Colonic mucosa (tissue), 4 donors: Measurements from ENCODE around the gene KRTAP10-10. TPM values are rescaled to one million over a fixed set of nuclear protein-coding genes. Genes with fewer than 3 reads are reported as not detected.

ENCODE experiments used
- DNase-seq: peaks from one replicate; pipeline ENCODE4 v3.0.0-alpha.2; 2020
- H3K27ac ChIP-seq: fragments of 200-600 bp; one replicate; pipeline ENCODE4 v1.8.0; 2021
- H3K27me3 ChIP-seq: fragments of 200-600 bp; one replicate; pipeline ENCODE4 v1.8.0; 2021
- H3K36me3 ChIP-seq: fragments of 200-600 bp; one replicate; pipeline ENCODE4 v1.8.0; 2021
- H3K4me1 ChIP-seq: fragments of 200-600 bp; one replicate; pipeline ENCODE4 v1.8.0; 2021; ENCODE audit warnings: mild to moderate bottlenecking
- H3K4me3 ChIP-seq: fragments of 200-600 bp; one replicate; pipeline ENCODE4 v1.8.0; 2021
- H3K9ac ChIP-seq, 2 donors: one replicate each; pipeline ENCODE4 v1.7.0; 2013; ENCODE audit warnings: control low read depth in 2 of 2, low read depth in 2 of 2, low read length in 2 of 2
- H3K9me3 ChIP-seq: fragments of 200-600 bp; one replicate; pipeline ENCODE4 v1.8.0; 2021
- intact Hi-C: fragments of 100-400 bp; cut with DNase I; formaldehyde crosslinking; loops from one replicate; pipeline ENCODE4 v1.14.1; 2022
- total RNA-seq, 2 donors: library from RNA; stranded (reverse); fragmentation: NEBNext Ultra II Directional in 1 of 2; extraction: Animal tissue kit (Norgen Biotek cat#: 25700) in 1 of 2; gene quantifications; one replicate each; pipeline ENCODE4 v1.2.1, GENCODE V29; 2021
- TF ChIP-seq, protein P1 (sequence below): fragments of 200-600 bp; IDR thresholded peaks from one replicate; pipeline ENCODE4 v1.8.0; 2022; ENCODE audit warnings: antibody characterized with exemption, mild to moderate bottlenecking
- donor health status: healthy.
- donor health status: DM: no; HTN: no; CAD: no.
- donor health status: DM: no; HTN: no; CAD: no.

The KRTAP10-10 gene
- total RNA-seq, 2 donors from 2014 or later: not detected

DNA sequence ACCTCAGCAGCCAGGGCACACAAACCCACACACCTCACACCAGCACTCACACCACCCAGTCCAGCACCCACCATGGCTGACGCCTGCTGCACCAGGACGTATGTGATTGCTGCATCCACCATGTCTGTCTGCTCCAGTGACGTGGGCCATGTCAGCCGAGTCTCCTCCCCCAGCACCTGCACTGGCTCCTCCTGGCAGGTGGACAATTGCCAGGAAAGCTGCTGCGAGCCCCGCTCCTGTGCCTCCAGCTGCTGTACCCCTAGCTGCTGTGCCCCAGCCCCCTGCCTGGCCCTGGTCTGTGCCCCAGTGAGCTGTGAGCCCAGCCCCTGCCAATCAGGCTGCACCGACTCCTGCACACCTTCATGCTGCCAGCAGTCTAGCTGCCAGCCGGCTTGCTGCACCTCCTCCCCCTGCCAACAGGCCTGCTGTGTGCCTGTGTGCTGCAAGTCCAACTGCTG is 25.1 kb upstream of the KRTAP10-10 start, which contains the start of gene KRTAP10-8:
KRTAP10-8 (plus strand) TSS at position 51 of the 458 bp plus-strand sequence; CDS start at position 73, 22 bp downstream.
- DNase-seq: no peak
- TF ChIP-seq, protein P1, sequence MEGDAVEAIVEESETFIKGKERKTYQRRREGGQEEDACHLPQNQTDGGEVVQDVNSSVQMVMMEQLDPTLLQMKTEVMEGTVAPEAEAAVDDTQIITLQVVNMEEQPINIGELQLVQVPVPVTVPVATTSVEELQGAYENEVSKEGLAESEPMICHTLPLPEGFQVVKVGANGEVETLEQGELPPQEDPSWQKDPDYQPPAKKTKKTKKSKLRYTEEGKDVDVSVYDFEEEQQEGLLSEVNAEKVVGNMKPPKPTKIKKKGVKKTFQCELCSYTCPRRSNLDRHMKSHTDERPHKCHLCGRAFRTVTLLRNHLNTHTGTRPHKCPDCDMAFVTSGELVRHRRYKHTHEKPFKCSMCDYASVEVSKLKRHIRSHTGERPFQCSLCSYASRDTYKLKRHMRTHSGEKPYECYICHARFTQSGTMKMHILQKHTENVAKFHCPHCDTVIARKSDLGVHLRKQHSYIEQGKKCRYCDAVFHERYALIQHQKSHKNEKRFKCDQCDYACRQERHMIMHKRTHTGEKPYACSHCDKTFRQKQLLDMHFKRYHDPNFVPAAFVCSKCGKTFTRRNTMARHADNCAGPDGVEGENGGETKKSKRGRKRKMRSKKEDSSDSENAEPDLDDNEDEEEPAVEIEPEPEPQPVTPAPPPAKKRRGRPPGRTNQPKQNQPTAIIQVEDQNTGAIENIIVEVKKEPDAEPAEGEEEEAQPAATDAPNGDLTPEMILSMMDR: no peak
- Histone ChIP-seq H3K27ac (no peak within 1 kb of the TSS), H3K36me3 (no peaks in the 10 kb centered on the region), H3K4me1 (no peaks in the 10 kb centered on the region), H3K9ac (no peak within 1 kb of the TSS), H3K9me3 (no peaks in the 10 kb centered on the region), H3K27me3 (no peaks in the 10 kb centered on the region), H3K4me3 (no peak within 1 kb of the TSS)
- intact Hi-C loops: no loop called here

DNA sequence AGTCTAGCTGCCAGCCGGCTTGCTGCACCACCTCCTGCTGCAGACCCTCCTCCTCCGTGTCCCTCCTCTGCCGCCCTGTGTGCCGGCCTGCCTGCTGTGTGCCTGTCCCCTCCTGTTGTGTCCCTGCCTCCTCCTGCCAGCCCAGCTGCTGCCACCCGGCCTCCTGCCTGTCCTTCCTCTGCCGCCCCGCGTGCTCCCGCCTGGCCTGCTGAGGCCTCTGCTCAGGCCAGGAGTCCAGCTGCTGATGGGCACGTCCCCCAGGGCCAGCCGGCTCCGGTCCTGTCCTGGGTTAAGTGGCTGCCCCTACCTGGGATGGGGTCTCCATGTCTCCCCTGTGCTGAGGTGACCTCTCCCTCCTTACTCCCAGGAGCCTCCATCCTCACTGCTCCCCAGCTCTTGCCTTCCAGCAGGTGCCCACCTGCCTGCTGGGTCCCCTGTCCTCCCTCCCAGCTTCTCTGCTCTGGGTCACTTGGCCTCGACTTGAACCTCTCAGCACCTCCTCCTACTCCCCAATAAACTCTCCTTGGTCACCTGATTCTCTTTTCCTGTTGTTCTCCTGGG is 24.4 kb upstream of the KRTAP10-10 start:
- Histone ChIP-seq H3K36me3 (no peaks in the 10 kb centered on the region), H3K9me3 (no peaks in the 10 kb centered on the region), H3K27me3 (no peaks in the 10 kb centered on the region), H3K9ac (no peak overlapping the region), H3K4me1 (no peaks in the 10 kb centered on the region), H3K27ac (no peak overlapping the region), H3K4me3 (no peak overlapping the region)
- TF ChIP-seq, protein P1: no peak
- intact Hi-C loops: no loop called here
- no peak for DNase-seq

DNA sequence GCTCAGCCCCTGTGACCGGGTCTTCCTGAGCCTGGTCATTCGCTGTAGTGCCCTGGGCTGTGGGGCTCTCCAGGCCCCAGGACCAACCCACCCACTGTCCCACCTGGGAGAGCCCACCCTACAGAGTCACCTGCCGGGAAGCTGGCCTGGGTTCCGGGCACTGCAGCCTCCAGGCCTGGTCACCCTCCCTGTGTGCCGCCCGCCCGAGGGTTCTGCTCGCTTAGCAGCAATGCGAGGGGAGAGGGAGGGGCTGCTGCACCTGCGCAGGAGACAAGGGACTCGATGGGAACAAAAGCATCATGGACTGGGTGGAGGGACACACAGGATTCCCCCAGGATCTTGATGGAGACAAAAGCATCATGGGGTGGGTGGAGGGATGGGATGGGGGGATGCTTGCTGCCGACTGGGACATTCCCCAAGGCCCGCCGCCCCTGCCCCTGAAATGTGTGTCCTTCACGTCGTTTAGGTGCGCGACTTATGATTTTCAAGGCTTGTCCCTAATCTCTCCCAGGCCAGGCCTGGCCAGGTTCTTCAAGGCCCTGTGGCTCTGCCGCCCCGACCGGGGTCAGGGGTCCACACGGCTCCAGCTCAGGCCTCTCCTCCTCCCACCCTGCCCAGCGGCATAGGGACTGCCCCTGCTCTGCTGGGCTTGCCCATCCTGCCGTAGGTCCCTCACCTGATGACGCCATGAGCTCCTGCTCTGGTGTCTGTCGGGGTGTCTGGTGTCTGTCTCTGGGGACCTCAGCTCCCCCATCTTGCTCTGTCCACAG is 23.6 kb upstream of the KRTAP10-10 start:
- Histone ChIP-seq H3K4me3 (no peak overlapping the region), H3K27ac (no peak overlapping the region), H3K9ac (no peak overlapping the region), H3K4me1 (no peaks in the 10 kb centered on the region), H3K36me3 (no peaks in the 10 kb centered on the region), H3K9me3 (no peaks in the 10 kb centered on the region), H3K27me3 (no peaks in the 10 kb centered on the region)
- intact Hi-C loops: no loop called here
- TF ChIP-seq, protein P1: no peak
- no peak for DNase-seq

DNA sequence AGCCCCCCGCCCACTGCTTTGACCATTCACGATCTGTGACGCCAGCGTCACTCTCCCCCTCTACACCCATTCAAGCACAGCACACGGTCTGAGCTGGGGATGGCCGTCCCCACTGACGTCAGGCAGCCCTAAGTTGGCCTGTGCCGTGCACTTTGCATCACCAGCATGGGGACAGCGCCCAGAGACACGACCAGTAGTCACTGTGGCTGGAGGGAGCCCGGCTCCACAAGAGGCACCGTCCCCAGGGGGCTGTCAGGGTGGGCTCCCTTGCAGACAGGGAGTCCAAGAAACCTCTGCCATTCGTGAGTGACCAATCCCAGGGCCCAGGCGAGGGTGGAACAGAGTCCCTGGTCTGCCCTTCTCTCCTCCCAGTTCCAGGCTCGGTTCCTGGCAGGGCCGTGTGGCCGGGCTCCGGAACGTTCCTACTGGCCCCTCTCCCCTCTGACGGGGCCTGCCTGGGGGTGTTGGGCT is 23.0 kb upstream of the KRTAP10-10 start:
- no peaks in the 10 kb centered on the region for H3K27me3 ChIP-seq
- DNase-seq: no peak
- no peaks in the 10 kb centered on the region for H3K9me3 ChIP-seq
- H3K4me3 ChIP-seq: no peak overlapping the region
- no peak overlapping the region for H3K27ac ChIP-seq
- no peaks in the 10 kb centered on the region for H3K4me1 ChIP-seq
- intact Hi-C loops: no loop called here
- no peak overlapping the region for H3K9ac ChIP-seq
- H3K36me3 ChIP-seq: no peaks in the 10 kb centered on the region
- TF ChIP-seq, protein P1: no peak

DNA sequence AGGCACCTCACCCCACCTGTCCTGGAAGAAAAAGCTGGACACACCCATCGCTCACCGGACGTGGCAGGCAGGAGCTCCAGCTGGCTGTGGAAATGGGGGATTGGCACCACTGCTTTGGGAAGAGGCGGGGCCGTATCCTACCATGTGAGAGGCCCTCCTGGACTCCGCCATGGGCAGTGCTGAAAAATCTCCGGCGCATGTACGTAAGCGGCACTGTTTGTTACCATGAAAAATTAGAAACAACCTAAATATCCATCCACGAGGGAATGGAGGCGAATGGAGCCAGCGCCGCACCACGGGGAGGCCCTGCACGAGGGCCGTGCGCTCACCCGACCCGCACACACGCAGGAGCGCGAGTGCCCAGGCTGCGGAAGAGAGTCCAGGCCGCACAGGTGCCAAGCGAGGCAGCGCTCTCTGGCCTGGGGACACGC is 22.2 kb upstream of the KRTAP10-10 start:
- DNase-seq: no peak
- TF ChIP-seq, protein P1: no peak
- intact Hi-C loops: no loop called here
- no peaks in the 10 kb centered on the region for H3K4me1 ChIP-seq
- no peaks in the 10 kb centered on the region for H3K9me3 ChIP-seq
- H3K9ac ChIP-seq: no peak overlapping the region
- H3K36me3 ChIP-seq: no peaks in the 10 kb centered on the region
- H3K27ac ChIP-seq: no peak overlapping the region
- H3K4me3 ChIP-seq: no peak overlapping the region
- no peaks in the 10 kb centered on the region for H3K27me3 ChIP-seq
